GOT3 (cell line): Measurements from ENCODE around the gene TNS1.

ENCODE experiments used
- DNase-seq: peaks from one replicate; lab custom pipeline; 2025; ENCODE audit warnings: mixed read lengths; lab: John Stamatoyannopoulos, UW

The TNS1 gene

GRCh38 chr2:217899231-217900009, 103.4 kb downstream of the TNS1 start:
- no peak for DNase-seq

GRCh38 chr2:217897816-217898806, 104.7 kb downstream of the TNS1 start:
- DNase-seq, result no peak

GRCh38 chr2:217897091-217897715, 105.6 kb downstream of the TNS1 start:
- DNase-seq, result no peak

DNA sequence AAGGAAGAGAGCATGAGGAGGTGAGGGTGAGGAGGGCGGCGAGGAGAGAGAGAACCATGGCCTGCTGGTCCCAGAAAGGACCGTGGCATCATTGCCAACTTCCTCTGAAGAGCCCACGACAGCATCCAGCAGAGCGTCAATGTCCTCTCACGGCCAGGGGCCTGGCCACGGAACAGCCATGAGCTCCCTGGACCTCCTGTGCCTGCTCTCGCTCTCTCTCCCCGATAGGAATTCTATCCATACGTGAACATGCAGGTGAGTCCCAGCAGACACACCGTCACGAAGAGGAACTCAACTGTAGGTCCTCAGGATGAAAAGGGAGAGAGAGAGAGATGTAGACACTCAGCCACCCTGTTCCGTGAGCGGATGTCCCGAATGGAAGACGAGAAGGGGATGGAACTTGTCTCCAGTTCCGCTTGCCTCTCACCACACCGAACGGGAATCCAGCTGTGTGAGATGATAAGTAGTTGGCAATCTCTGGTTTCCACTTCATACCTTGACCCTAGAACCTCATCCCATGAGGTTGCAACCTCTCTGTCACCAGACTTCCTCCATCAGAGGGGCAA, 107.6 kb downstream of the TNS1 start:
- no peak for DNase-seq

DNA sequence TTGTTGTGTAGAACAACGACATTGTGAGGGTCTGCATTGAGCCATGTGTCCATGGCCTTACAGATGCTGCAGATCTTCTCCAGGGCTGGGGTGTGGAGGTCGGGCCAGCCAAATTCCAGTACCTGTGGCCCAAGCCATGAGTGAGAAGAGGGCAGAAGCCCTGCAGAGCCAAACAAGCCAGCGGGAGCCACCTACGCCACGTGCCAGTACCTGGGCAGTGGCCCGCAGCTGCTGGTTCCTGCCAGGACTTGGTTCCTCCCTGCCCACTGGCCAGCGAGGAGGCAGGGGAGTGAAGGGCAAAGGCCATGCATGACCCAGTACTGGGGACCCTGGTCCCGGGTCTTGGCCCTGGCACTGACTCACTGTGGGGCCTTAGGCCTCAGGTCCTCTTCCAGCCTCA, 109.4 kb downstream of the TNS1 start:
- DNase-seq, result no peak

GRCh38 chr2:217892560-217892959, 110.2 kb downstream of the TNS1 start:
- no peak for DNase-seq

- DNase-seq, result no peak
Measured at GRCh38 chr2:217890445-217890844, 112.3 kb downstream of the TNS1 start.

DNA sequence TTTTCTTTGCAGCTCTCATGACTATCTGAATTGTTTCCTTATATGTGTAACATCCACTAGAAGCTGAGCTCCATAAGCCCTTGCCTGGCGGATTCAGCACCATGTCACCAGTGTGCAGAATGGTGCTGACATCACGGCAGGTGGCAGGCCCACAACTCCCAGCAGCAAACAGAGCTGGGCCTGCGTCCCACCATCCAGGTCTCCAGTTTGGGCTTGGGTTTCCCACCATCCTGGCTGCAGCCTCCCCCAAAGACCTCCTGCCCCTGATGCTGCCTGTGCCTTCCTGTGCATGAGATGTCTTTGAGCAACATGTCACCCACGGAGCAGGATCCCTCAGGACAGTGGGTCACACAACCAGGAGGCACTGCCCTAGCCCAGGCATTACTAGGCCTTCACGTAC, 113.1 kb downstream of the TNS1 start:
- DNase-seq, result no peak

GRCh38 chr2:217887841-217888701, 114.7 kb downstream of the TNS1 start:
- no peak for DNase-seq

- DNase-seq, result no peak
Measured at GRCh38 chr2:217886720-217887309, 116.0 kb downstream of the TNS1 start.

GRCh38 chr2:217886091-217886490, 116.7 kb downstream of the TNS1 start:
- DNase-seq, result no peak

- no peak for DNase-seq
Measured at GRCh38 chr2:217884985-217885384, 117.8 kb downstream of the TNS1 start.

GRCh38 chr2:217880891-217881290, 121.9 kb downstream of the TNS1 start:
- no peak for DNase-seq

- DNase-seq, result no peak
Measured at GRCh38 chr2:217880287-217880889, 122.4 kb downstream of the TNS1 start.

GRCh38 chr2:217878915-217879590, 123.7 kb downstream of the TNS1 start:
- no peak for DNase-seq

GRCh38 chr2:217877866-217878265, 124.9 kb downstream of the TNS1 start:
- no peak for DNase-seq

- no peak for DNase-seq
Measured at GRCh38 chr2:217876253-217876570, 126.6 kb downstream of the TNS1 start.

- no peak for DNase-seq
Measured at GRCh38 chr2:217875556-217876252, 127.1 kb downstream of the TNS1 start.

DNA sequence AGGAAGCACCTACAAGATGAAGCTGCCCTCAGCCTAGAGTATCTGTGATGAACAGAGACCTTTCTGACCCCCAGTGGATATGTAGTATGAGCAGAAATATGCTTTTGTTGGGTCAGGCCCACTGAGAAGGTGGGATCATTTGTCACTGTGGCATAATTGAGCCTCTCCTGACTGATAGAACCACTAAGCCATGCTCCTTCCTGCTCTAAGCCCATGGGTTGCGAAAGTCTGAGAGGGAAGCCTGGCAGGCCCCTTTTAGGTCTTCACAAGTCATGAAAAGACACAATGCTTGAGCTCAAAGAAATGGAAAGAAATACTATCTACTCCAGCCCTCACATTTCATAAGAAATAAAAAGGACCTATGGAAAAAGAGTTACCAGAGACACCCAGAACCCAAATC, 127.7 kb downstream of the TNS1 start:
- DNase-seq, result no peak
